Uterus (tissue), 2 donors: ENCODE data around the gene ACAP2.

ENCODE experiments used
- CTCF ChIP-seq, 4 experiments: fragments of 200-600 bp in 2 of 4; fragments of 450-650 bp in 2 of 4; sonication (generic) in 2 of 4; IDR thresholded peaks; one replicate each; pipeline ENCODE4 v1.5.1; 2016 to 2019; ENCODE audit warnings: antibody characterized with exemption in 4 of 4, mild to moderate bottlenecking in 2 of 4, moderate library complexity in 1 of 4
- POLR2A ChIP-seq, 2 donors: fragments of 450-650 bp; IDR thresholded peaks; one replicate each; pipeline ENCODE4 v1.6.1; 2016; ENCODE audit warnings: antibody characterized with exemption in 2 of 2, mild to moderate bottlenecking in 1 of 2, moderate library complexity in 1 of 2

DNA sequence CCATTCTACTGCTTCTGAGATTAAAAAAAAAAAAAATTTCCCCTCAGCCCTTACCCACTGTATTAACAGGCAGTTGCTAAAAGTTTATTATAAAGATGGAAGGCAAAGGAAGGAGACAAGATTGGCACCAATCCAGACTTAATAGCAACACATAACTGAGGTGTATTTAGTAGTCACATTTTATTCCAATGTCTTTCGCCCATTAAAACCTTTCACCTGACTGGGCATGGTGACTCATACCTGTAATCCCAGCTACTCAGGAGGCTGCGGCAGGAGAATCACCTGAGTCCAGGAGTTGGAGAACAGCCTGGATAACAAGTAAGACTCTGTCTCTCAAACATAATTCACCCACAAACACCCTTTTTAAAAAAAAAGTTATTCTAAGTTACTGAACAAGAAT, 4.4 kb downstream of the ACAP2 start:
- TF ChIP-seq POLR2A (IDR thresholded peaks at IDR 0.05) (no peak), CTCF (IDR thresholded peaks at IDR 0.05) (no peak)
